Stomach (tissue), 9 donors: Measurements from ENCODE around the gene PDCD1. TPM values are rescaled to one million over a fixed set of nuclear protein-coding genes. Genes with fewer than 3 reads are reported as not detected.

Experiments used
- DNase-seq, 2 donors: peaks; one replicate each; pipeline versions ENCODE4 v3.0.0 to v3.0.0-alpha.2; 2013 to 2019
- H3K27ac ChIP-seq, 5 donors: fragments of 200-600 bp in 4 of 5; sonication (generic) in 4 of 5; one replicate each; pipeline ENCODE4 v1.5.1; 2013 to 2019; ENCODE audit warnings: mild to moderate bottlenecking in 1 of 5, moderate library complexity in 1 of 5
- H3K27me3 ChIP-seq, 3 donors: fragments of 200-600 bp; sonication (generic); one replicate each; pipeline ENCODE4 v1.5.1; 2017 to 2019; ENCODE audit warnings: mixed run types in 1 of 3
- H3K36me3 ChIP-seq, 4 donors: fragments of 200-600 bp; sonication (generic); 1 replicate in 3 of 4; 2 replicates in 1 of 4; pipeline ENCODE4 v1.5.1; 2016 to 2019
- H3K4me1 ChIP-seq, 4 donors: fragments of 200-600 bp; sonication (generic); one replicate each; pipeline ENCODE4 v1.5.1; 2016 to 2019
- H3K4me3 ChIP-seq, 4 donors: fragments of 200-600 bp; sonication (generic) in 3 of 4; one replicate each; pipeline ENCODE4 v1.5.1; 2016 to 2019; ENCODE audit warnings: mild to moderate bottlenecking in 1 of 4
- H3K9me3 ChIP-seq, 4 donors: fragments of 200-600 bp; sonication (generic); one replicate each; pipeline ENCODE4 v1.5.1; 2016 to 2019
- EP300 ChIP-seq: sonication (generic); formaldehyde crosslinking; IDR thresholded peaks from one replicate; pipeline ENCODE4 v1.6.1; 2017; ENCODE audit warnings: antibody characterized with exemption
- POLR2A ChIP-seq, 4 donors: fragments of 450-650 bp; IDR thresholded peaks; one replicate each; pipeline ENCODE4 v1.6.1; 2016; ENCODE audit warnings: antibody characterized with exemption in 4 of 4, control low read depth in 2 of 4, mild to moderate bottlenecking in 1 of 4, moderate library complexity in 1 of 4
- POLR2AphosphoS5 ChIP-seq, 3 donors: sonication (generic); formaldehyde crosslinking; IDR thresholded peaks; one replicate each; pipeline ENCODE4 v1.6.1; 2016; ENCODE audit warnings: antibody characterized with exemption in 3 of 3
- WGBS, 5 donors: extraction: QIAGEN DNeasy Blood & Tissue Kit in 3 of 5; methylation state at CpG; one replicate each; pipeline versions ENCODE4 v1.1.5 to v1.1.7; 2013 to 2018; 5-methylcytosine and 5-hydroxymethylcytosine counted together
- intact Hi-C: fragments of 100-400 bp; cut with DNase I; formaldehyde crosslinking; loops from one replicate; pipeline ENCODE4 v1.15.1; 2023; ENCODE audit warnings: low total_unique reads
- polyA plus RNA-seq, 3 donors: library from polyadenylated mRNA; stranded (reverse); fragments of 200-250 nt; gene quantifications; one replicate each; pipeline ENCODE4 v1.2.3, GENCODE V29; 2013
- total RNA-seq, 5 donors: library from RNA; depleted of rRNA; stranded (reverse); fragments of >200 nt; gene quantifications; one replicate each; pipeline versions ENCODE4 v1.1.0 to v1.2.3, GENCODE V29; 2014 to 2016
- TF ChIP-seq, protein P1 (sequence below), 7 experiments: fragments of 450-650 bp in 4 of 7; fragments of 200-600 bp in 3 of 7; sonication (generic) in 3 of 7; IDR thresholded peaks; one replicate each; pipeline ENCODE4 v1.5.1; 2016 to 2019; ENCODE audit warnings: antibody characterized with exemption in 7 of 7, control low read depth in 2 of 7, mild to moderate bottlenecking in 1 of 7
- donor health status: healthy with polysubstance abuse.
- donor health status: Bipolar disorder and iron deficiency.
- donor health status: healthy.

PDCD1 gene
- total and polyA plus RNA-seq, 8 donors = 0.18 to 2.2 (median 0.60) TPM; not detected in 3

DNA sequence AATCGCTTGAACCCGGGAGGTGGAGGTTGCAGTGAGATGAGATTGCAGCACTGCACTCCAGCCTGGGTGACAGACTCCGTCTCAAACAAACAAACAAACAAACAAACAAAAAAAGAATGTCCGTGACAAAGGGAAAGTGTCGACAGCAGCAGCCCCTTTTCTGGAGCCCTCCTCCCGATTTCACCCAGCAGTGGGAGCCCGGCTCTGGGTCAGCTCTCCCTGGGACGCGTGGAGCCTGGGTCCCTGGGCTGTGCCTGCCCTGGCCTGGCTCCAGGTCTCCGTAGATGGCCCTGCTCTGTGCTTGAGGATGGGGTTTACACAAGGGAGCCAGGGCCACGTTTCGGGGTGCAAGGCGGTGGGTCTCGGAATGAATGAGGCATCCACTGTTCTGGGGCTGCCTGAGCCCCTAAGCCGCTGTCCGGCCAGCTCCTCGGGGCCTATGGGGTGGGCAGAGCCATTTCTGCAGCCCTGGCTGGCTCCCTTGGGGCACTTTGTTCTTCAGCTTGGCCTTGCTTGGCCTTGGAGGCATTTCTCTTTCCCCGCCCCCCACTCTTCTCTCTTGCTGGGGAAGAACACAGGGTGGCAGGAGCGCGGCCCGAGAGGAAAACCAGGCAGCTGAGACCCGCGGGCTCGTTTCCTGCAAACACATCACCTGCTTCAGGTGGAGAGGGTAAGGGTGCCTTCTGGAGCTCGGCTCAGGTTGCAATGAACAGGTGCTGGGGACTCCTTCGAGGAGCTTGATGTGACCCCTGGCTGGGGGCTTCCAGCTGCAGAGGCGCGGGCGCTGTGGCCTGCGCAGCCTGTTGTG lies 40.0 kb upstream of the PDCD1 start:
- intact Hi-C loops = no loop called here

DNA sequence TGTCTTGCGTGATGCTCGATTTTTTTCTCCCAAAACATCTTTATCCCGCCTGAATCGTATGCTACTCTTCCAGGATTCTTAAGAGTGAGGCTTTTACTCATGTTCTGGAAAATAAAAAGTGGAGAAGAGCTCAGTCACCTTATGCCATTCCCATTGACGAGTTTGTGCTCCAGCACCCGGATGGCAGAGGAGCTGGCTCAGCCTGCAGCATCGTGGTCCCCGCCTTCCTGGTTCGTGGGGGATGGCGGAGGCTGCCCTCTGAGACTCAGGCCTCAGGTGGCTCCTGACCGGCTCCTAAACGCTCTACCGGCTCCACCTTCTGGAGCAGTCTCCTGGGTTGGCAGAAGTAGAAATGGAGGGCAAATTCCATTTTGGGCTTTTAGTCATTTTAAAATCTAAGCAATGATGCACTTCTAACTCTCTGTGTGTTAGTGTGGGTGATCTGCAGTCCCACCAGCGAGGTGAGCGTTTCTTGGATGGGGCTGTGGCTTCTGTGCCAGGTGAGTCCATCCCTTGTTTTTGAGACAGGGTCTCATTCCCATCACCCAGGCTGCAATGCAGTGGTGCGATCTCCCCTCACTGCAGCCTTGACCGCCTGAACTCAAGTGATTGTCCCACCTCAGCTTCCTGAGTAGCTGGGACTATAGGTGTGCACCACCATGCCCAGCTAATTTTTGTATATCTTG lies 38.7 kb upstream of the PDCD1 start:
- intact Hi-C loops = no loop called here
- no peaks in the 10 kb centered on the region for H3K9me3 ChIP-seq

More for the DNA sequence above, 40.0 kb upstream of the PDCD1 start:
- no peak overlapping the region for H3K4me3 ChIP-seq
- no peak for TF ChIP-seq EP300
- TF ChIP-seq POLR2AphosphoS5 (IDR thresholded peaks at IDR 0.05) = no peak
- TF ChIP-seq POLR2A (IDR thresholded peaks at IDR 0.05) = no peak
- TF ChIP-seq, protein P1, sequence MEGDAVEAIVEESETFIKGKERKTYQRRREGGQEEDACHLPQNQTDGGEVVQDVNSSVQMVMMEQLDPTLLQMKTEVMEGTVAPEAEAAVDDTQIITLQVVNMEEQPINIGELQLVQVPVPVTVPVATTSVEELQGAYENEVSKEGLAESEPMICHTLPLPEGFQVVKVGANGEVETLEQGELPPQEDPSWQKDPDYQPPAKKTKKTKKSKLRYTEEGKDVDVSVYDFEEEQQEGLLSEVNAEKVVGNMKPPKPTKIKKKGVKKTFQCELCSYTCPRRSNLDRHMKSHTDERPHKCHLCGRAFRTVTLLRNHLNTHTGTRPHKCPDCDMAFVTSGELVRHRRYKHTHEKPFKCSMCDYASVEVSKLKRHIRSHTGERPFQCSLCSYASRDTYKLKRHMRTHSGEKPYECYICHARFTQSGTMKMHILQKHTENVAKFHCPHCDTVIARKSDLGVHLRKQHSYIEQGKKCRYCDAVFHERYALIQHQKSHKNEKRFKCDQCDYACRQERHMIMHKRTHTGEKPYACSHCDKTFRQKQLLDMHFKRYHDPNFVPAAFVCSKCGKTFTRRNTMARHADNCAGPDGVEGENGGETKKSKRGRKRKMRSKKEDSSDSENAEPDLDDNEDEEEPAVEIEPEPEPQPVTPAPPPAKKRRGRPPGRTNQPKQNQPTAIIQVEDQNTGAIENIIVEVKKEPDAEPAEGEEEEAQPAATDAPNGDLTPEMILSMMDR (IDR thresholded peaks at IDR 0.05) = no peak
- no peak overlapping the region for H3K27ac ChIP-seq
- no peaks in the 10 kb centered on the region for H3K36me3 ChIP-seq
- H3K9me3 ChIP-seq = no peaks in the 10 kb centered on the region
- WGBS, 5 donors = 79 to 87% (median 86%) methylated on average over 24 to 30 of the region's 30 CpGs
- peaks cover 5 to 51% (median 13%) of the 10 kb centered on the region in 4 donors for H3K4me1 ChIP-seq
- DNase-seq = peak in 1 of 2 donors; percentile 24
- H3K27me3 ChIP-seq = peaks cover 0 to 11% (median 0%) of the 10 kb centered on the region in 3 donors

DNA sequence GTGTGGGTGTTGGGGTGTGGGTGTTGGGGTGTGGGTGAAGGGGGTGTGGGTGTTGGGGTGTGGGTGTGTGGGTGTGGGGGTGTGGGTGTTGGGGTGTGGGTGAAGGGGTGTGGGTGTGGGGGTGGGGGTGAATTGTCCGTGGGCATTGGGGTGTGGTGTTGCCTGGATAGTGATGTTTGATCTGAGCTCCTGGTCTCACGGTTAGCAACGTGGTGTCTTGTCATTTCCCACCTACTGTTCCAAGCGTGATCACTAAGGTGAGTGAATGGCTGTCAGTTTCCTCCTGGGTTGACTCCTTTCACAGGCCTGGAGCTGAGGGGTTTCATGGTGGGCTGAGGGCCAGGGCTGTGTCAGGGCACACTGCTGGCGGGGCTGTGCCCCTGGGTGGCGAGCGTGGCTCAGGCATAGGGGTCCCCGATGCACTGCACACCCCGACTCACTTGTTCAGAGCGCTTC lies 38.1 kb upstream of the PDCD1 start:
- Histone ChIP-seq H3K4me3 (no peak overlapping the region), H3K4me1 (peaks cover 4 to 52% (median 16%) of the 10 kb centered on the region in 4 donors), H3K36me3 (no peaks in the 10 kb centered on the region), H3K9me3 (no peaks in the 10 kb centered on the region), H3K27ac (no peak overlapping the region), H3K27me3 (peaks cover 0 to 5% (median 0%) of the 10 kb centered on the region in 3 donors)
- intact Hi-C loops = no loop called here
- DNase-seq = peak in 1 of 2 donors; percentile 10
- 88 to 90% (median 88%) methylated on average over 9 to 10 of the region's 10 CpGs for WGBS, 5 donors
- TF ChIP-seq, protein P1 (IDR thresholded peaks at IDR 0.05) = no peak
- TF ChIP-seq POLR2AphosphoS5 (IDR thresholded peaks at IDR 0.05) (no peak), POLR2A (IDR thresholded peaks at IDR 0.05) (no peak), EP300 (no peak)

More for the DNA sequence above, 38.7 kb upstream of the PDCD1 start:
- Histone ChIP-seq H3K27ac (no peak overlapping the region), H3K27me3 (peaks cover 0 to 6% (median 0%) of the 10 kb centered on the region in 3 donors), H3K4me1 (peaks cover 5 to 51% (median 13%) of the 10 kb centered on the region in 4 donors), H3K4me3 (no peak overlapping the region), H3K36me3 (no peaks in the 10 kb centered on the region)
- DNase-seq = peak in 1 of 2 donors; percentile 10
- TF ChIP-seq, protein P1 (IDR thresholded peaks at IDR 0.05) = no peak
- no peak for TF ChIP-seq POLR2A (IDR thresholded peaks at IDR 0.05)
- TF ChIP-seq POLR2AphosphoS5 (IDR thresholded peaks at IDR 0.05) = no peak
- WGBS, 5 donors = 79 to 91% (median 83%) methylated on average over 15 to 17 of the region's 17 CpGs
